ENCODE measurements around the gene CROCC2.
A peak's percentile ranks its signal among the peaks of the same experiment; 100 is the strongest.

The CROCC2 gene

DNA sequence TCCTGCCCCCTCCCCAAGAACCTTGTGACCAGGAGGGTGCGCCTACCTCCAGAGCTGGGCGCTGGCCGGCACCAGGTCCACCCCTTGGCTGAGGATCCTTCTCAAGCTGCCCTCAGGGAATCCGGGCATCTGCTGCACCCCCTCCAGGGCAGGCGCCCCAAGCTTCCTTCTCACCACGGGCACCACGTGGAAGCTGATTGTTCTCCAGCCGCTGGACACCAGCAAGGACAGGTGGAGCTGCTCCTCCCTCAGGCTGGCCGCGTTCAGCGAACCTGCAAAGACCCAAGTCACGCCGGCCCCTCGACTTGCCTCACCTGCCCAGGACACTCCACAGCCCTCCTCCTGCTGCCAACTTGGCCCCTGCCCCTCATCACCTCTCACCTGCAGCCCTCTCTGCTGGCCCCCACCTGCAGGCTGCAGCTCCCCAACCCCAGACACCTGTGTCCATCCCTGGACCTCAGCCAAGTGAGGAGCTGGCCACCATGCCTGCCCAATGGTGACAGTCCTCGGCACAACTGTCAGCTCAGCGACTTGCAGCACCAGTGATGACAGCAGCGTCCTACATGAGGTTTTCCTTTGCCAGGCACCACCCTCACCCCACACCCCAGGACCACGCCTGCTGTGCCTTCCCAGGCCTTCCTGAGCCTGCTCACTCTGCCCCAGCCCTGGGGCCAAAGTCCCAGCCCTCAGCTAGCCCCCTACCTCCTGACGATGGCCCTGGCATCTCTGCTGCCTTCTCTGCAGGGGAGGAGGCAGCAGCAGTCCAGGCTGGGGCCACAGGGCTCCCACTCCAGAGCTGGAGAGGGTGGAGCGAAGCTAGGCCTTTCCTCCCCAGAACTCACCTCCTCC is 14.4 kb upstream of the CROCC2 start:
- no peak for DNase-seq (ENCODE audit: low spot score)

DNA sequence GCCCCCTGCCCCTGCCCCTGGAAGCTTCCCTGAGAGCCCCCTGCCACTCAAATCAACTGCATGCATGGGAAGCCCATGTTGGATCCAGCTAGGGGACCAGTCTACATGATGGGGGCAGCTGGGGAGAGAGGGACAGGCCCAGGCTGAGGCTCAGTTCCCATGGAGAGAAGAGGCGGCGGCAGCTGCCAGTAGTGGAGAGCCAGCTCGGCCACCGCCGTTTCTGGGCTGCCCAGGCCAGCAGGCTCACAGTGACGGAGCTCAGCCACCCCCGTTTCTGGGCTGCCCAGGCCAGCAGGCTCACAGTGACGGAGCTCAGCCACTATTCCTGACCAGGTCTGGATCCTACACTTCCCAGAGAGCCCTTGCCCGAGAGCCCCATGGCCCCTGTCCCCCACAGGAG is 13.8 kb upstream of the CROCC2 start:
- DNase-seq (ENCODE audit: low spot score) = no peak

DNA sequence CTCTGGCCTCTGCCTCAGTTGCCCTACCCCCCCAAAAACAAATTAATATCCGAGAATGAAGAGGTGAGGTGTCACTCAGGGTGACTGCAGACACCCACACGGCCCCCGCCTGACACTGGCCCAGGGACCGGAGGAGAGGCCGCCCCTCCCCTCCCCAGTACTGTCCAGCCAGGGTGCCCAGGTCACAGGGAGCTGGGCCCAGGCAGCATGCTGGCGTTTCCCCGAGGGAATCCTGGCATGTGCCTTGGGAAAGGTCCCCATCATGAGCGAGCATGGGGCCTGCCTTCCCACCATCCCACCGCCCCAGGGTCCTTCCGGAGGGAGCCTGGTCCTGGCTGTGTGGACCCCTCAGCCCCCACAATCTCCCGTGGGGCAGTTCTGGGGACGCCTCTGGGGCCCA is 13.2 kb upstream of the CROCC2 start:
- DNase-seq (ENCODE audit: low spot score) = no peak

DNA sequence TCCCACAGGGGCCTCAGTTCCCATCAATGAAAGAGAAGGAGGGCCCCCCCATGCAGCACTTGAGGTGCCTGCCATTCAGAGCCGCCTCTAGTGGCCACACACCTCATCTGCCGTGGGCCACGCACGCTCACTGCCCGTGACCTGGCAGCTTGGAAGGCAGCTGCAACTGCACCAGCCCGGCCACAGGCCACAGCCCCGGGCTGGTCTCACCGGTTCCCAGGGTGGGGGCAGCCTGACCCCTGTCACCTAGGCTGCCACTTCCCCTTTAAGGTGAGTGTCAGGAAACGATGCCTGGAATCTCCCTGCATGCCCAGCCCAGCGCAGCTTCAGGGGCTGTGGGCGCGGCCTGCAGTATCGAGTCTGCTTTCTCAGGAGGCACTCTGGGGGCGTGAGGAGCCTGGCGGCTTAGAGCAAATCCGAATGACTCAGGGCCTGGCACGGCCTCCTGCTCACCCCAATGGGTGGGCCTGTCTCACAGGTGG is 12.7 kb upstream of the CROCC2 start:
- peak; percentile 26 for DNase-seq (ENCODE audit: low spot score)

- no peak for DNase-seq (ENCODE audit: low spot score)
Observed at GRCh38 chr2:240894006-240894405, 12.1 kb upstream of the CROCC2 start.

DNA sequence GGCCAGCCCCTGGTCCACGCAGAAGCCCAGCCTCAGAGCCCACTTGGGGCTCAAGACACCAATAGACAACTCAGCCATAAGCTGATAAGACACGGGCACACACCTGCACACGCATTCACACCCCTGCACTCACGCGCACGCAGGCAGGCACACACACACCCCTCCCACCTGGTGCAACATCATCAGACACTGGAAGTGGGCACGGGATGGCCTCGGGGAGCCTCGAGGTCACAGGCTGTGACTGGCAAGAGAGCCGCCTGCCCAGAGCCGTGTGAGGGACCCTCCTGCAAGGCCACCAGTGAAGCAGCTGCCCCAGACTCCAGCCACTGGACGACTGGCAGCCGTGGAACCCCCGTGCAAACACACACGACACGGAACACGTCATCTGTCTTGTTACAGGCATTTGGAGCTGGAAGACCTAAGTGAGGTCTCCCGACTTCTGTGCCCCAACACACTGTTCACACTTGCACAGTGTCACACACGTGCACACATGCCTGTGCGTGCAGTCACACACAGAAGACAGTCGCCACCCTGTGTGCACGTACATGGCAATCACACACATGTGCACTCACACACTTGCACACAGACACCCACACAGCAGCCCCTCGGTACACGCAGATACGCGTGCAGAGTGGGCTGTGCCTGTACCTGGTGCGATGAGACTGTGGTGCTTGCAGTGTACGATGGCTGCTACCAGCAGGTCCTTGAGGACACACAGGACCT is 11.1 kb upstream of the CROCC2 start:
- DNase-seq (ENCODE audit: low spot score) = no peak

DNA sequence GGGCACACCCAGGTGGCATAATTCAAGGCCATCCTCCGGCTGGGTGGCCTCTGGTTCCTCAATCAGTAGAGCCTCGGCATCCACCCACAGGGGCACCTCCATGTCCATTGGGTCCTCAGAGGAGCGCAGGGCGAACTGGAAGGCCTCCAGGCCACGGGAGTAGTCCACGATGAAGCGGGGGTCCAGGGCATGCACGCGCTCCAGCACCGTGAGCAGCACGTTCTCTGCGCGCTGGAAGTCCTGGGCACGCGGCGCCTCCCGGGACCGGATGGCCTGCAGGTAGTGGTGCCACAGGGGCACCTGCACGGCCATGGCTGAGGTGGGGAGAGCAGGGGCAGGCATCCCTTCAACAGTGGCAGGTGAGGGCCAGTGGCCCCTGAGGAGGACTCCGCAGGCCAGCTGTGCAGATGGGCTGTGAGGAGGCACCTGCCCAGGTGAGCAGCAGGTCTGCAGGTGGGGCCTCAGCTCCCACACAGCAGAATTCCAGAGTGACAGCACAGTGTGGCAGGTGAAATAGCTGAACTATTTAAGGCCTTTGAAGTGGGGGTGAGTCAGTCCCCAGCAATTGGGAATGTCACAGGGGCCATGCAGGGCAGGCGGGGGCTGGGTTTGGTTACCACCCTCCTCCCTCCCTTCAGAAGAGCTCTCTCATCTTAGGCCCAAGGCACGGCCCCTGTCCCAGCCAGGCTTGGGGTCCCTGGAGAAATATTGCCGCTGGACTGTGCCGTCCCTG is 10.3 kb upstream of the CROCC2 start, which contains the start of gene MAB21L4:
Gene MAB21L4, minus strand, starts transcription at position 501 of the 733 bp plus-strand sequence. Its CDS starts 159 bp downstream, at position 342.
- DNase-seq (ENCODE audit: low spot score) = peak; percentile 96

- no peak for DNase-seq (ENCODE audit: low spot score)
Observed at GRCh38 chr2:240896394-240896793, 9.7 kb upstream of the CROCC2 start.

GRCh38 chr2:240896871-240897692 is 9.1 kb upstream of the CROCC2 start:
- DNase-seq (ENCODE audit: low spot score) = peak; percentile 84

DNA sequence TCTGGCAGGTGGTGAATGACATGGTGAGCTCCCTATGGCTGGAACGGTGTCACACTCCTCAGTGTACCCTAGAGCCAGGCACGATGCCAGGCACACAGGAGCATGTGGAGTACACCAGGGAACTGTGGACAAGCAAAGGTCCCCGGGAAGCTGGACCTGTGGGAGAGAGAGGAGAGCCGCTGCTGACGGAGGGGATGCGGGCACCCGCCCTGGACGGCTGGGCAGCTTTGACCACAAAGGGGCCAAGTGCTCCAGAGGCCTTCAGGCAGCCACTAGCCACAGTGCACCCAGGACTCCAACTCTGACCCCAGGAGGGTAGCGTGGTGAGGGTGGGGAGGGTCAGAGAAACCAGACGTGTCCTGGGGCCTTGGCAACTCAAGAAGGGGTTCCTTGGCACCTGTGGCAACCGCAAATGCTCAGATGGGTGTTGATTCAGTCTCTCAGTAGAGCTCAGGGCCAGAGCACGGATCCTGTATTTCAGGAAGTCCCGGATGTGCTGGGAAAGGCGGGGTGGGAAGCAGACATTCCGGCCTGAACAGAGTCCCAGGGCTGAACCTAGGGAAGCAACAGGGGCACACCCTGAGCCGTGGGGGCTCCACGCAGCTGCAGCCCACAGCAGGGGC is 7.9 kb upstream of the CROCC2 start:
- peak; percentile 56 for DNase-seq (ENCODE audit: low spot score)

DNA sequence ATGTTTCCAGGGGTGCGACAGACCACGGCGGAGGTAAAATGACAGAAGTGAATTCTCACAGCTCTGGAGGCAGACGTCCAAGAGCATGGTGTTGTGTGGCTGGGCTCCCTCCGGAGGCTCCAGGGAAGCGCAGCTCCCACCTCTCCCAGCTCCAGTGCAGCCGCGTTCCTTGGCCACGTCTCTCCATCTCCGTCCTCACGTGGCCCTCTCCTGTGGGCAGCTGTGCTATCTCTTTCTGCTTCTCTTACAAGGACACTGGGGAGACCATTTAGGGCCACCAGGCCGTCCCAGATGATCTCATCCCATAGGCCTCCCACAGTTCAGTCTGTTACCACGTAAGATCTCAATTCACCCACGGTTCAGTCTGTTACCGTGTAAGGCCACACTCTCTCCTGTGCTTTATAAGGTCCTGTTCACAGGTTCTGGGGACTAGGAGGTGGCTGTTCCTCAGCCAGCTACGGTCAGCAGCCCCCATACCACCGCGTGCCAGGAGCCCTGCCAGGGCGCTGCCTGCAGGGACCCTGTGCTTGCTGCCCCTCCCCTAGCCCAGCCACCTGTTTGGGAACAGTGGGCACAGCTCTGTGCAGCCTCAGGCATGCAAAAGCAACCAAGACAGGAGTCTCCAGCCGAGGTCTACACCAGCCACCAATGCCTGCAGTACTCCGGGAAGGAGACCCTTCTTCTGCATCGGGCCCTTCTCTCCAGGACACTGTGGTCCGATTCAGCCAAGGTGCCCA is 7.2 kb upstream of the CROCC2 start:
- peak; percentile 61 for DNase-seq (ENCODE audit: low spot score)

- DNase-seq (ENCODE audit: low spot score) = no peak
Observed at GRCh38 chr2:240899468-240899865, 6.7 kb upstream of the CROCC2 start.

- DNase-seq (ENCODE audit: low spot score) = no peak
Observed at GRCh38 chr2:240900141-240900860, 5.8 kb upstream of the CROCC2 start.

GRCh38 chr2:240901986-240902614 is 4.0 kb upstream of the CROCC2 start:
- no peak for DNase-seq (ENCODE audit: low spot score)

DNA sequence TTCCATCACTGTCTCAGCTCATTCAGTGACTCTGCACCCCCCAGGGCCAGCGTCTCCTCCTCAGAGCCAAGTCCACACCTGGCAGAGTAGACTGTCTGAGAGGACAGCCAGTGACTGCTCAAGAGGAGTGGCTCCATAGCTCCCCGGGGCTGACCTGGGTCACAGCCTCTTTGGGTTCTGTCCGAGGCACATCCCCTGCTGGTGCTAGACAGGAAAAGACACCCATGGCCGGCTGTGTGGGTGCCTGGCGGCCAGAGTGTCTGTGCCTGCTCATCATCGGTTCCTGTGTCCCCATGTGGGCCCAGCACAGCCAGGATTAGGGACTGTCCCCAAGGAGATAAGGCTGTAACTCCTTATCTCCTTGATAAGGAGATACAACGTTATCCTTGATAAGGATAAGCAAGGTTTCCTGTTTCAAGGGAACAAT is 3.5 kb upstream of the CROCC2 start:
- DNase-seq (ENCODE audit: low spot score) = no peak

- DNase-seq (ENCODE audit: low spot score) = no peak
Observed at GRCh38 chr2:240903191-240904060, 2.7 kb upstream of the CROCC2 start.

- no peak for DNase-seq (ENCODE audit: low spot score)
Observed at GRCh38 chr2:240904216-240905175, 1.6 kb upstream of the CROCC2 start.

Data from SW480 (cell line).